Measurements from ENCODE around the gene CHURC1.

CHURC1 gene

DNA sequence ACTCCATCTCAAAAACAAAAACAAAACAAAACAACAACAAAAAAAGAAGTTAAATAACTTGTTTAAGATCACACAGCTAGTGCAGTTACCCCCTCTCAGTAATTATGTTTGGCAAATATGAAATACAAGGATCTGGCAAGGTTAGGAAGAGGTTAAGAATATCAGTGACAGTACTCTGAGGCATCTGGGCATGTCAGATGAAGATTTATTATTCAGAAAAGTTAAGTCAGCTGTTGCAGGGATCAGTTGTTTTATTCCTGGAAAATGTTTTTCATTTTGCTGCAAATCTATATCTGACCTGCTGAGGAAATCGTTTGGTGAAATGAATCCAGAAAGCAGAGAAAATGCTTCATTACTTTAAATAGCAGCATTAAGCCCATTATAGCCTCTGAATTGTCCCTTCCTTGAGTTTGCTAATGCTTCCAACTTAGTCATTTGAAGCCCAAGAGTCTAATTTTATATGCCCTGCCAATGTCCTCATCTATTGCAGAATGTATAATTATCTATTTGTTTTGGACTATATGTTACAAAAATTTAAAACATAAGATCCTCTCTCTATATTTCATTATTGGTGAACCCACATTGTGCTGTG, 20.2 kb downstream of the CHURC1 start:
- TF ChIP-seq, protein P1, sequence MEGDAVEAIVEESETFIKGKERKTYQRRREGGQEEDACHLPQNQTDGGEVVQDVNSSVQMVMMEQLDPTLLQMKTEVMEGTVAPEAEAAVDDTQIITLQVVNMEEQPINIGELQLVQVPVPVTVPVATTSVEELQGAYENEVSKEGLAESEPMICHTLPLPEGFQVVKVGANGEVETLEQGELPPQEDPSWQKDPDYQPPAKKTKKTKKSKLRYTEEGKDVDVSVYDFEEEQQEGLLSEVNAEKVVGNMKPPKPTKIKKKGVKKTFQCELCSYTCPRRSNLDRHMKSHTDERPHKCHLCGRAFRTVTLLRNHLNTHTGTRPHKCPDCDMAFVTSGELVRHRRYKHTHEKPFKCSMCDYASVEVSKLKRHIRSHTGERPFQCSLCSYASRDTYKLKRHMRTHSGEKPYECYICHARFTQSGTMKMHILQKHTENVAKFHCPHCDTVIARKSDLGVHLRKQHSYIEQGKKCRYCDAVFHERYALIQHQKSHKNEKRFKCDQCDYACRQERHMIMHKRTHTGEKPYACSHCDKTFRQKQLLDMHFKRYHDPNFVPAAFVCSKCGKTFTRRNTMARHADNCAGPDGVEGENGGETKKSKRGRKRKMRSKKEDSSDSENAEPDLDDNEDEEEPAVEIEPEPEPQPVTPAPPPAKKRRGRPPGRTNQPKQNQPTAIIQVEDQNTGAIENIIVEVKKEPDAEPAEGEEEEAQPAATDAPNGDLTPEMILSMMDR (IDR thresholded peaks at IDR 0.05; ENCODE audit: low read length), result no peak
- TF ChIP-seq EZH2 (IDR thresholded peaks at IDR 0.05; ENCODE audit: borderline replicate concordance, low read length), result no peak
- no peak overlapping the region for H3K4me3 ChIP-seq (ENCODE audit: low read depth, low read length, poor library complexity, severe bottlenecking)
- H3K4me1 ChIP-seq (ENCODE audit: insufficient read depth, low read length, severe bottlenecking), result no peaks in the 10 kb centered on the region
- H3K4me2 ChIP-seq (ENCODE audit: low read length), result no peak overlapping the region
- H3K36me3 ChIP-seq (ENCODE audit: insufficient read depth, low read length), result peaks cover 71% of the 10 kb centered on the region
- H3K9ac ChIP-seq (ENCODE audit: low read length), result no peak overlapping the region
- H3F3A ChIP-seq (ENCODE audit: insufficient read depth, low read length), result no peaks in the 10 kb centered on the region
- no peak overlapping the region for H2AFZ ChIP-seq (ENCODE audit: low read length)
- H3K9me2 ChIP-seq (ENCODE audit: low read depth, low read length), result no peaks in the 10 kb centered on the region
- no peaks in the 10 kb centered on the region for H3K9me3 ChIP-seq (ENCODE audit: low read length)
- H4K20me1 ChIP-seq (ENCODE audit: insufficient read depth, low read length), result no peaks in the 10 kb centered on the region
- H3K79me2 ChIP-seq (ENCODE audit: insufficient read depth, low read length), result no peaks in the 10 kb centered on the region
- H3K27me3 ChIP-seq (ENCODE audit: insufficient read depth, low read length), result no peaks in the 10 kb centered on the region
- no peak overlapping the region for H3K27ac ChIP-seq (ENCODE audit: low read depth, low read length, poor library complexity, severe bottlenecking)

DNA sequence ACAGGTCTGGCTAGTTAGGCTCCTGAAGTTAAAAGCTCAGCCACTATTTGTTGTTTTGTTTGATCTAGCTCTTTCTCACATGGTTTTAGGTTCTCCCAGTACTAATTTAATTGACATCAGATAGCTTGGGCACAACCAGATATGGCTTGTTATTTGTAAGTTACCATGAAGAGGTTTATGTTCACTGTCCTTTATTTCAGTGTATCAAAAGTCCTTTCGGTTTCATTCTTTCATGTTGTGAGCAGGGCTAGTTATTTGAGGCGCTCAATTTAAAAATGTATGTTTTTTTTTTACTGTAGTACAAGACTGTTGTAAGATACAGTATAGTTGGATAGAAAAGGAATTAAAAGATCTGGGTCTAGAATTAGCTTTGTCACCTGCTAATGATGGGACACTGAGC, 21.3 kb downstream of the CHURC1 start:
- no peaks in the 10 kb centered on the region for H3K4me1 ChIP-seq (ENCODE audit: insufficient read depth, low read length, severe bottlenecking)
- H3K9me2 ChIP-seq (ENCODE audit: low read depth, low read length), result no peaks in the 10 kb centered on the region
- H2AFZ ChIP-seq (ENCODE audit: low read length), result no peak overlapping the region
- TF ChIP-seq, protein P1 (IDR thresholded peaks at IDR 0.05; ENCODE audit: low read length), result no peak
- no peak for TF ChIP-seq EZH2 (IDR thresholded peaks at IDR 0.05; ENCODE audit: borderline replicate concordance, low read length)
- no peaks in the 10 kb centered on the region for H3K9me3 ChIP-seq (ENCODE audit: low read length)
- H3K36me3 ChIP-seq (ENCODE audit: insufficient read depth, low read length), result peaks cover 69% of the 10 kb centered on the region
- H3F3A ChIP-seq (ENCODE audit: insufficient read depth, low read length), result no peaks in the 10 kb centered on the region
- no peaks in the 10 kb centered on the region for H3K27me3 ChIP-seq (ENCODE audit: insufficient read depth, low read length)
- H4K20me1 ChIP-seq (ENCODE audit: insufficient read depth, low read length), result no peaks in the 10 kb centered on the region
- no peaks in the 10 kb centered on the region for H3K79me2 ChIP-seq (ENCODE audit: insufficient read depth, low read length)
- no peak overlapping the region for H3K4me2 ChIP-seq (ENCODE audit: low read length)
- no peak overlapping the region for H3K27ac ChIP-seq (ENCODE audit: low read depth, low read length, poor library complexity, severe bottlenecking)
- no peak overlapping the region for H3K9ac ChIP-seq (ENCODE audit: low read length)
- H3K4me3 ChIP-seq (ENCODE audit: low read depth, low read length, poor library complexity, severe bottlenecking), result no peak overlapping the region

DNA sequence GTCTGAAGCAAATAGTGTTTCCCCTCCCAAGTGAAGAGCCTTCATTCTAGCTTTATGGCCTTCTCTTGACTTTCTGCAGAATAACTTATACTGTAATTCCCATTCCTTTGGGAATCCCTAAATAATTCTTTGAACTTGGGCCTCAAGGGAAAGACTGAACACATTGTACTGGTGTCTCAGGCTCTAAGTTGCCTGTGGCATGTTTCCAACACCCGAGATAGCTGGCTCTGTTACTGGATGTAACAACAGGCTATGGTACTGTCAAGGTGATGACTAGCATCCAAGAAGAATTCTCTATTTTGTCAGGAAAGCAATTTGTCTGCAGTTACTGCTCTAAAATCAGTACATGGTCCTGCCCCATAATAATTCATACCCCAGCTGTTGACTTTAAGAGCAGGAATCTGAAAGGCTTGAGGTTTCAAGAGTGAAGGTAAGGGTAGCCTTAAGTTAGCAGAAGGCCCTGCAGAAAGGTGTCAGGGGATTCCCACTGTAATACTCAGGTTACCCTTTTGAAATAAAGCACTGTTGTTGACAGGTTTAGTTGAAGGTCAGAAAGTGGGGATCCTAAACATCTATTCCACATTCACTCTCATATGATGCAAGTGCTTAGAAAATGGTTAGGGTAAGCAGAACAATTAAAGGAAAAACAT, 23.0 kb downstream of the CHURC1 start:
- Histone ChIP-seq H2AFZ (ENCODE audit: low read length) (no peak overlapping the region), H3K36me3 (ENCODE audit: insufficient read depth, low read length) (peaks cover 52% of the 10 kb centered on the region), H3K79me2 (ENCODE audit: insufficient read depth, low read length) (no peaks in the 10 kb centered on the region), H3F3A (ENCODE audit: insufficient read depth, low read length) (no peaks in the 10 kb centered on the region), H3K4me2 (ENCODE audit: low read length) (no peak overlapping the region), H3K9me2 (ENCODE audit: low read depth, low read length) (no peaks in the 10 kb centered on the region), H3K4me3 (ENCODE audit: low read depth, low read length, poor library complexity, severe bottlenecking) (no peak overlapping the region), H3K27ac (ENCODE audit: low read depth, low read length, poor library complexity, severe bottlenecking) (no peak overlapping the region), H3K4me1 (ENCODE audit: insufficient read depth, low read length, severe bottlenecking) (no peaks in the 10 kb centered on the region), H3K27me3 (ENCODE audit: insufficient read depth, low read length) (no peaks in the 10 kb centered on the region), H3K9ac (ENCODE audit: low read length) (no peak overlapping the region), H4K20me1 (ENCODE audit: insufficient read depth, low read length) (no peaks in the 10 kb centered on the region), H3K9me3 (ENCODE audit: low read length) (no peaks in the 10 kb centered on the region)
- TF ChIP-seq EZH2 (IDR thresholded peaks at IDR 0.05; ENCODE audit: borderline replicate concordance, low read length), result no peak
- TF ChIP-seq, protein P1 (IDR thresholded peaks at IDR 0.05; ENCODE audit: low read length), result no peak

Measured in OCI-LY1 (cell line).